Mesothelial cell of epicardium (in vitro differentiated cells): ENCODE results near the gene CMSS1. TPM values are rescaled to one million over a fixed set of nuclear protein-coding genes. Genes with fewer than 3 reads are reported as not detected.
"Not testable (repeated sequence)": the region's sequence is repeated elsewhere in the genome, so short reads cannot be mapped to it uniquely, and the experiment has no call there.

Source experiments
- DNase-seq, 2 experiments: peaks; one replicate each; pipeline ENCODE4 v3.0.0; 2021; ENCODE audit warnings: low spot score in 2 of 2; ENCODE audit not compliant: unreplicated experiment in 2 of 2
- H3K27ac Mint-ChIP-seq: 2 replicates; pipeline ENCODE4 v1.8.0; 2021; ENCODE audit warnings: mixed read lengths
- H3K27me3 Mint-ChIP-seq: 2 replicates; pipeline ENCODE4 v1.8.0; 2021; ENCODE audit warnings: low read depth, mixed read lengths
- H3K36me3 Mint-ChIP-seq: 2 replicates; pipeline ENCODE4 v1.8.0; 2021; ENCODE audit warnings: mixed read lengths
- H3K4me1 Mint-ChIP-seq: 2 replicates; pipeline ENCODE4 v1.8.0; 2021; ENCODE audit warnings: mixed read lengths
- H3K4me3 Mint-ChIP-seq: 2 replicates; pipeline ENCODE4 v1.8.0; 2021; ENCODE audit warnings: mild to moderate bottlenecking, moderate library complexity, mixed read lengths
- H3K9me3 Mint-ChIP-seq: 2 replicates; pipeline ENCODE4 v1.8.0; 2021; ENCODE audit warnings: mixed read lengths
- CTCF ChIP-seq: fragments of 200-600 bp; sonication (generic); IDR thresholded peaks from one replicate; pipeline ENCODE4 v1.5.0; 2021; ENCODE audit warnings: antibody characterized with exemption; ENCODE audit not compliant: unreplicated experiment
- total RNA-seq: library from RNA; stranded (reverse); gene quantifications from 3 replicates; pipeline ENCODE4 v1.2.1, GENCODE V29; 2021

Gene CMSS1
- total RNA-seq, 1 donor from 2014 or later, result 30.0 TPM

- no peaks in the 10 kb centered on the region for H3K9me3 Mint-ChIP-seq
- H3K4me3 Mint-ChIP-seq, result no peak overlapping the region
- H3K36me3 Mint-ChIP-seq, result no peaks in the 10 kb centered on the region
- DNase-seq, result no peak
- H3K4me1 Mint-ChIP-seq, result no peaks in the 10 kb centered on the region
- H3K27ac Mint-ChIP-seq, result peak overlapping the region; percentile 13
- no peaks in the 10 kb centered on the region for H3K27me3 Mint-ChIP-seq
- TF ChIP-seq CTCF, result no peak
Measured at GRCh38 chr3:99834211-99834957, 16.7 kb downstream of the CMSS1 start.

GRCh38 chr3:99836681-99837080 is 19.0 kb downstream of the CMSS1 start:
- H3K27me3 Mint-ChIP-seq, result no peaks in the 10 kb centered on the region
- H3K36me3 Mint-ChIP-seq, result no peaks in the 10 kb centered on the region
- no peaks in the 10 kb centered on the region for H3K4me1 Mint-ChIP-seq
- TF ChIP-seq CTCF, result no peak
- H3K9me3 Mint-ChIP-seq, result no peaks in the 10 kb centered on the region
- no peak for DNase-seq
- no peak overlapping the region for H3K27ac Mint-ChIP-seq
- no peak overlapping the region for H3K4me3 Mint-ChIP-seq

- Mint-ChIP-seq H3K4me3 (no peak overlapping the region), H3K27me3 (no peaks in the 10 kb centered on the region), H3K4me1 (peaks cover under 1% of the 10 kb centered on the region), H3K27ac (no peak overlapping the region), H3K36me3 (no peaks in the 10 kb centered on the region), H3K9me3 (no peaks in the 10 kb centered on the region)
- DNase-seq, result no peak
- no peak for TF ChIP-seq CTCF
Measured at GRCh38 chr3:99837715-99838114, 20.1 kb downstream of the CMSS1 start.

GRCh38 chr3:99838755-99839154 is 21.1 kb downstream of the CMSS1 start:
- no peak for DNase-seq
- Mint-ChIP-seq H3K4me1 (peaks cover 11% of the 10 kb centered on the region), H3K27ac (no peak overlapping the region), H3K36me3 (no peaks in the 10 kb centered on the region), H3K4me3 (no peak overlapping the region), H3K9me3 (no peaks in the 10 kb centered on the region), H3K27me3 (no peaks in the 10 kb centered on the region)
- no peak for TF ChIP-seq CTCF

GRCh38 chr3:99839613-99840012 is 22.0 kb downstream of the CMSS1 start:
- Mint-ChIP-seq H3K4me3 (no peak overlapping the region), H3K27me3 (no peaks in the 10 kb centered on the region), H3K36me3 (no peaks in the 10 kb centered on the region), H3K9me3 (no peaks in the 10 kb centered on the region), H3K27ac (no peak overlapping the region), H3K4me1 (peaks cover 18% of the 10 kb centered on the region)
- DNase-seq, result no peak
- TF ChIP-seq CTCF, result no peak

- DNase-seq, H3K9me3 Mint-ChIP-seq, H3K36me3 Mint-ChIP-seq, H3K27ac Mint-ChIP-seq, H3K4me3 Mint-ChIP-seq, H3K27me3 Mint-ChIP-seq: not testable (repeated sequence)
- peaks cover 22% of the 10 kb centered on the region for H3K4me1 Mint-ChIP-seq
Measured at GRCh38 chr3:99841949-99842348, 24.3 kb downstream of the CMSS1 start.
